ENCODE results near the gene TSSC4.

The TSSC4 gene

GRCh38 chr11:2369896-2370295 is 30.7 kb upstream of the TSSC4 start:
- DNase-seq, result no peak

- DNase-seq, result no peak
These were observed 25.9 kb upstream of the TSSC4 start for GRCh38 chr11:2374456-2375201.

- no peak for DNase-seq
These were observed 25.2 kb upstream of the TSSC4 start for GRCh38 chr11:2375341-2375853.

- no peak for DNase-seq
These were observed 24.5 kb upstream of the TSSC4 start for GRCh38 chr11:2375964-2376551.

GRCh38 chr11:2376751-2377451 is 23.6 kb upstream of the TSSC4 start, which contains the start of gene CD81:
TSS of gene CD81 (plus strand) at chr11:2377310. CDS start at chr11:2377550, 240 bp downstream.
- peak; percentile 49 for DNase-seq

- DNase-seq, result peak; percentile 62
These were observed 22.8 kb upstream of the TSSC4 start for GRCh38 chr11:2377511-2378443.

GRCh38 chr11:2378527-2379210 is 21.9 kb upstream of the TSSC4 start:
- no peak for DNase-seq

- no peak for DNase-seq
These were observed 20.9 kb upstream of the TSSC4 start for GRCh38 chr11:2379466-2380174.

- no peak for DNase-seq
These were observed 20.2 kb upstream of the TSSC4 start for GRCh38 chr11:2380396-2380795.

- DNase-seq, result peak; percentile 59
These were observed 19.7 kb upstream of the TSSC4 start for GRCh38 chr11:2380807-2381350.

- no peak for DNase-seq
These were observed 18.9 kb upstream of the TSSC4 start for GRCh38 chr11:2381494-2382128.

GRCh38 chr11:2382129-2382517 is 18.4 kb upstream of the TSSC4 start:
- DNase-seq, result no peak

- DNase-seq, result no peak
These were observed 17.4 kb upstream of the TSSC4 start for GRCh38 chr11:2382936-2383851.

GRCh38 chr11:2383852-2384804 is 16.4 kb upstream of the TSSC4 start:
- peak; percentile 73 for DNase-seq

- peak; percentile 45 for DNase-seq
These were observed 15.1 kb upstream of the TSSC4 start for GRCh38 chr11:2385156-2386151.

- DNase-seq, result no peak
These were observed 14.0 kb upstream of the TSSC4 start for GRCh38 chr11:2386591-2386990.
